ENCODE data around the gene COL4A4.

DNA sequence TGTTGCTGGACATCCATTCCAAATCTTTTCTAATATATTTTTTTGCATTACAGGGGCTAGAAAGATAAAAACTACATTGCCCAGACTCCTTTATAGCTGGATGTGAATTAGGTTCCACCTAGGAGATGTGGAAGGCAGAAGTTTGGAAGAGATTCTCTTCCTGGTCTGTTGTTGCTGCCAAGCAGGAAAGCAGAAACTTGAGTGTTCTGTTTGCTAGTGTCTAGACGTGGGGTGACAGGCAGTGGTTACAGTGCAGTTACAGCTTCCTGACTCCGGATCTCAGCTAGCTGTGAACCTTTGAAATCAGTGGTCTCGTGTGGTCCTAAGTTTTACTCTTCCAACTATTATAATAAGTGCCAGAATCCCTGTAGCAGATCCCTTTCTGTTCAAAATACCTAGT, 46.2 kb downstream of the COL4A4 start:
- TF ChIP-seq, protein P1, sequence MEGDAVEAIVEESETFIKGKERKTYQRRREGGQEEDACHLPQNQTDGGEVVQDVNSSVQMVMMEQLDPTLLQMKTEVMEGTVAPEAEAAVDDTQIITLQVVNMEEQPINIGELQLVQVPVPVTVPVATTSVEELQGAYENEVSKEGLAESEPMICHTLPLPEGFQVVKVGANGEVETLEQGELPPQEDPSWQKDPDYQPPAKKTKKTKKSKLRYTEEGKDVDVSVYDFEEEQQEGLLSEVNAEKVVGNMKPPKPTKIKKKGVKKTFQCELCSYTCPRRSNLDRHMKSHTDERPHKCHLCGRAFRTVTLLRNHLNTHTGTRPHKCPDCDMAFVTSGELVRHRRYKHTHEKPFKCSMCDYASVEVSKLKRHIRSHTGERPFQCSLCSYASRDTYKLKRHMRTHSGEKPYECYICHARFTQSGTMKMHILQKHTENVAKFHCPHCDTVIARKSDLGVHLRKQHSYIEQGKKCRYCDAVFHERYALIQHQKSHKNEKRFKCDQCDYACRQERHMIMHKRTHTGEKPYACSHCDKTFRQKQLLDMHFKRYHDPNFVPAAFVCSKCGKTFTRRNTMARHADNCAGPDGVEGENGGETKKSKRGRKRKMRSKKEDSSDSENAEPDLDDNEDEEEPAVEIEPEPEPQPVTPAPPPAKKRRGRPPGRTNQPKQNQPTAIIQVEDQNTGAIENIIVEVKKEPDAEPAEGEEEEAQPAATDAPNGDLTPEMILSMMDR (IDR thresholded peaks at IDR 0.05) = no peak
- TF ChIP-seq POLR2A (IDR thresholded peaks at IDR 0.05) = no peak

Data from Peyer's patch (tissue), 4 donors.